HG02623 (cell line): Measurements from ENCODE around the gene KIT.
A peak's percentile ranks its signal among the peaks of the same experiment; 100 is the strongest.

Experiments used
- ATAC-seq: cut with Tn5 transposase; IDR thresholded peaks from one replicate; pipeline ENCODE4 v1.9.1; 2021; ENCODE audit warnings: moderate library complexity; ENCODE audit not compliant: unreplicated experiment

The KIT gene

GRCh38 chr4:54743562-54743961, 85.8 kb downstream of the KIT start:
- no peak for ATAC-seq

- no peak for ATAC-seq
These were observed 86.7 kb downstream of the KIT start for GRCh38 chr4:54744487-54744886.

- no peak for ATAC-seq
These were observed 87.4 kb downstream of the KIT start for GRCh38 chr4:54745031-54745770.

- peak; percentile 55 for ATAC-seq
These were observed 88.5 kb downstream of the KIT start for GRCh38 chr4:54746218-54746617.

- ATAC-seq: no peak
These were observed 92.6 kb downstream of the KIT start for GRCh38 chr4:54750341-54750740.

- ATAC-seq: no peak
These were observed 96.6 kb downstream of the KIT start for GRCh38 chr4:54754394-54754793.

- no peak for ATAC-seq
These were observed 106.7 kb downstream of the KIT start for GRCh38 chr4:54764476-54764875.

- no peak for ATAC-seq
These were observed 109.6 kb downstream of the KIT start for GRCh38 chr4:54767376-54767775.

- ATAC-seq: no peak
These were observed 115.3 kb downstream of the KIT start for GRCh38 chr4:54773022-54773421.

- ATAC-seq: no peak
These were observed 121.3 kb downstream of the KIT start for GRCh38 chr4:54779036-54779435.

GRCh38 chr4:54779476-54780148, 121.9 kb downstream of the KIT start:
- no peak for ATAC-seq

- ATAC-seq: no peak
These were observed 122.4 kb downstream of the KIT start for GRCh38 chr4:54780149-54780495.

- no peak for ATAC-seq
These were observed 124.0 kb downstream of the KIT start for GRCh38 chr4:54781756-54782155.

- no peak for ATAC-seq
These were observed 125.8 kb downstream of the KIT start for GRCh38 chr4:54783402-54784110.

- ATAC-seq: no peak
These were observed 126.5 kb downstream of the KIT start for GRCh38 chr4:54784161-54784671.
